HEK293 (cell line): Measurements from ENCODE around the gene APBB1.

Experiments used
- SP7 ChIP-seq: fragments of 450-650 bp; formaldehyde crosslinking; IDR thresholded peaks from 2 replicates; pipeline ENCODE4 v1.5.1; 2016; ENCODE audit warnings: missing biosample characterization, missing genetic modification characterization
- ZBTB7A ChIP-seq: fragments of 450-650 bp; formaldehyde crosslinking; IDR thresholded peaks from 2 replicates; pipeline ENCODE4 v1.5.1; 2016; ENCODE audit warnings: low read depth, missing biosample characterization, missing genetic modification characterization
- ZNF324 ChIP-seq: fragments of 450-650 bp; formaldehyde crosslinking; IDR thresholded peaks from 2 replicates; pipeline ENCODE4 v1.5.1; 2016; ENCODE audit warnings: missing biosample characterization, missing genetic modification characterization
- TF ChIP-seq, protein P1 (sequence below): fragments of 450-650 bp; formaldehyde crosslinking; IDR thresholded peaks from 2 replicates; pipeline ENCODE4 v1.5.1; 2016; ENCODE audit warnings: missing biosample characterization, missing genetic modification characterization
- TF ChIP-seq, protein P2 (sequence below): fragments of 450-650 bp; formaldehyde crosslinking; IDR thresholded peaks from 2 replicates; pipeline ENCODE4 v1.5.1; 2016; ENCODE audit warnings: missing biosample characterization, missing genetic modification characterization

DNA sequence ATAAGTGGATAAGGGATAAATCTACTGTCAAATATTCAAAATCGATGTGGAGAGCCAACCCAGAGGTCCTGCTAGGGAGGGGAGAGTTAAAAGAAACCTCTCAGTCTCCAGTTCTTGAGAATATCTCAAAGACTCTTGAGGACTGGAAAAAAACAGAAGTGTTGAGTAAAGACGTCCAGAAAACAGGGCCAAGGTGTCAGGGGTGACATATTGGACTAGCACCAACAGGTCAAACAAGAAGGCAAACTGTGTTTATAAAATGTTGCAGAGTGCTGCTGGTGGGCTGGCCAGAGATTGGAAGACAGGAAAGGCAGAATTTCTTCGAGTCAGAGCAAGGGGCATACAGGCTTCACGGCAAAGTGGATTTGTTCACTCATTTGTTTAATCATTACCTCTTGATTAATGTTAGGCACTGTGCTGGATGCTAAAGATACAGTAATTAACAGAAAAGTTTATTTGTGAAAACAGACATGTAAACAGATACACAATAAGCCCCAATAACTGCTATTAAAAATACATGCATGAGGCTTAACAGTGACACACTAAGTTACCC is 62.3 kb downstream of the APBB1 start:
- TF ChIP-seq SP7 (no peak), ZBTB7A (no peak), ZNF324 (tag by site-specific recombination) (no peak)
- TF ChIP-seq, protein P1, sequence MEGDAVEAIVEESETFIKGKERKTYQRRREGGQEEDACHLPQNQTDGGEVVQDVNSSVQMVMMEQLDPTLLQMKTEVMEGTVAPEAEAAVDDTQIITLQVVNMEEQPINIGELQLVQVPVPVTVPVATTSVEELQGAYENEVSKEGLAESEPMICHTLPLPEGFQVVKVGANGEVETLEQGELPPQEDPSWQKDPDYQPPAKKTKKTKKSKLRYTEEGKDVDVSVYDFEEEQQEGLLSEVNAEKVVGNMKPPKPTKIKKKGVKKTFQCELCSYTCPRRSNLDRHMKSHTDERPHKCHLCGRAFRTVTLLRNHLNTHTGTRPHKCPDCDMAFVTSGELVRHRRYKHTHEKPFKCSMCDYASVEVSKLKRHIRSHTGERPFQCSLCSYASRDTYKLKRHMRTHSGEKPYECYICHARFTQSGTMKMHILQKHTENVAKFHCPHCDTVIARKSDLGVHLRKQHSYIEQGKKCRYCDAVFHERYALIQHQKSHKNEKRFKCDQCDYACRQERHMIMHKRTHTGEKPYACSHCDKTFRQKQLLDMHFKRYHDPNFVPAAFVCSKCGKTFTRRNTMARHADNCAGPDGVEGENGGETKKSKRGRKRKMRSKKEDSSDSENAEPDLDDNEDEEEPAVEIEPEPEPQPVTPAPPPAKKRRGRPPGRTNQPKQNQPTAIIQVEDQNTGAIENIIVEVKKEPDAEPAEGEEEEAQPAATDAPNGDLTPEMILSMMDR: no peak
- TF ChIP-seq, protein P2, sequence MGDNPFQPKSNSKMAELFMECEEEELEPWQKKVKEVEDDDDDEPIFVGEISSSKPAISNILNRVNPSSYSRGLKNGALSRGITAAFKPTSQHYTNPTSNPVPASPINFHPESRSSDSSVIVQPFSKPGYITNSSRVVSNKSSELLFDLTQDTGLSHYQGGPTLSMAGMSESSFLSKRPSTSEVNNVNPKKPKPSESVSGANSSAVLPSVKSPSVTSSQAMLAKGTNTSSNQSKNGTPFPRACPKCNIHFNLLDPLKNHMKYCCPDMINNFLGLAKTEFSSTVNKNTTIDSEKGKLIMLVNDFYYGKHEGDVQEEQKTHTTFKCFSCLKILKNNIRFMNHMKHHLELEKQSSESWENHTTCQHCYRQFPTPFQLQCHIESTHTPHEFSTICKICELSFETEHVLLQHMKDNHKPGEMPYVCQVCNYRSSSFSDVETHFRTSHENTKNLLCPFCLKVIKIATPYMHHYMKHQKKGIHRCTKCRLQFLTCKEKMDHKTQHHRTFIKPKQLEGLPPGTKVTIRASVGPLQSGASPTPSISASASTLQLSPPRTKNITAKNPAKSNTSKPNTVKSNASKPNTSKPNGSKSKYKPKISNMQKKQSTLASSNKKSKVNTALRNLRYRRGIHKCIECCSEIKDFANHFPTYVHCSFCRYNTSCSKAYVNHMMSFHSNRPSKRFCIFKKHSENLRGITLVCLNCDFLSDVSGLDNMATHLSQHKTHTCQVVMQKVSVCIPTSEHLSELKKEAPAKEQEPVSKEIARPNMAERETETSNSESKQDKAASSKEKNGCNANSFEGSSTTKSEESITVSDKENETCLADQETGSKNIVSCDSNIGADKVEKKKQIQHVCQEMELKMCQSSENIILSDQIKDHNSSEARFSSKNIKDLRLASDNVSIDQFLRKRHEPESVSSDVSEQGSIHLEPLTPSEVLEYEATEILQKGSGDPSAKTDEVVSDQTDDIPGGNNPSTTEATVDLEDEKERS (tag by site-specific recombination): no peak
